Measurements from ENCODE around the gene PDCD2L.
"Not testable (repeated sequence)": the region's sequence is repeated elsewhere in the genome, so short reads cannot be mapped to it uniquely, and the experiment has no call there.

PDCD2L gene

GRCh38 chr19:34387446-34387810 is 16.8 kb upstream of the PDCD2L start:
- no peak for TF ChIP-seq CTCF (IDR thresholded peaks at IDR 0.05; ENCODE audit: poor library complexity, severe bottlenecking)
- no peak for ATAC-seq (ENCODE audit: low read depth)
- Histone ChIP-seq H3K27ac (ENCODE audit: poor library complexity, severe bottlenecking) (no peak overlapping the region), H3K4me1 (ENCODE audit: insufficient read depth, poor library complexity, severe bottlenecking) (no peaks in the 10 kb centered on the region), H3K9me3 (ENCODE audit: severe bottlenecking) (no peaks in the 10 kb centered on the region), H3K36me3 (ENCODE audit: low read depth) (peaks cover 89% of the 10 kb centered on the region), H3K4me3 (ENCODE audit: severe bottlenecking) (no peak overlapping the region), H3K27me3 (ENCODE audit: insufficient read depth, poor library complexity, severe bottlenecking) (no peaks in the 10 kb centered on the region)
- DNase-seq (ENCODE audit: low spot score): no peak

- ATAC-seq (ENCODE audit: low read depth); DNase-seq (ENCODE audit: low spot score); H3K27ac ChIP-seq (ENCODE audit: poor library complexity, severe bottlenecking); H3K4me1 ChIP-seq (ENCODE audit: insufficient read depth, poor library complexity, severe bottlenecking); H3K4me3 ChIP-seq (ENCODE audit: severe bottlenecking); H3K9me3 ChIP-seq (ENCODE audit: severe bottlenecking); H3K27me3 ChIP-seq (ENCODE audit: insufficient read depth, poor library complexity, severe bottlenecking): not testable (repeated sequence)
- peaks cover 84% of the 10 kb centered on the region for H3K36me3 ChIP-seq (ENCODE audit: low read depth)
These were observed 15.5 kb upstream of the PDCD2L start for GRCh38 chr19:34388745-34389144.

DNA sequence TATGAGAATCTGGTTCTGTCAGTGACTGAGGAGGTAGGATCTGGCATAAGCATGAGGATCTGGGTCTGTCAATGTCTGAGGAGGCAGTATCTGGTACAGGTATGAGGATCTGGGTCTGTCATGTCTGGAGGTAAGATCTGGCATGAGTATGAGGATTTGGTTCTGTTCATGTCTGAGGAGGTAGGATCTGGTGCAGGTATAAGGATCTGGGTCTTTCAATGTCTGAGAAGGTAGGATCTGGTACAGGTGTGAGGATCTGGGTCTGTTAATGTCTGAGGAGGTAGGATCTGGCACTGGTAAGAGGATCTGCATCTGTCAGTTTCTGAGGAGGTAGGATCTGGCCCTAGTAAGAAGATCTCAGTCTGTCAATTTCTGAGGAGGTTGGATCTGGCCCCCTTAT is 12.4 kb upstream of the PDCD2L start:
- H3K27ac ChIP-seq (ENCODE audit: poor library complexity, severe bottlenecking): no peak overlapping the region
- DNase-seq (ENCODE audit: low spot score): no peak
- no peak for ATAC-seq (ENCODE audit: low read depth)
- TF ChIP-seq CTCF (IDR thresholded peaks at IDR 0.05; ENCODE audit: poor library complexity, severe bottlenecking): no peak
- H3K4me3 ChIP-seq (ENCODE audit: severe bottlenecking): no peak overlapping the region
- no peaks in the 10 kb centered on the region for H3K4me1 ChIP-seq (ENCODE audit: insufficient read depth, poor library complexity, severe bottlenecking)
- peaks cover 77% of the 10 kb centered on the region for H3K36me3 ChIP-seq (ENCODE audit: low read depth)
- no peaks in the 10 kb centered on the region for H3K27me3 ChIP-seq (ENCODE audit: insufficient read depth, poor library complexity, severe bottlenecking)
- H3K9me3 ChIP-seq (ENCODE audit: severe bottlenecking): no peaks in the 10 kb centered on the region

DNA sequence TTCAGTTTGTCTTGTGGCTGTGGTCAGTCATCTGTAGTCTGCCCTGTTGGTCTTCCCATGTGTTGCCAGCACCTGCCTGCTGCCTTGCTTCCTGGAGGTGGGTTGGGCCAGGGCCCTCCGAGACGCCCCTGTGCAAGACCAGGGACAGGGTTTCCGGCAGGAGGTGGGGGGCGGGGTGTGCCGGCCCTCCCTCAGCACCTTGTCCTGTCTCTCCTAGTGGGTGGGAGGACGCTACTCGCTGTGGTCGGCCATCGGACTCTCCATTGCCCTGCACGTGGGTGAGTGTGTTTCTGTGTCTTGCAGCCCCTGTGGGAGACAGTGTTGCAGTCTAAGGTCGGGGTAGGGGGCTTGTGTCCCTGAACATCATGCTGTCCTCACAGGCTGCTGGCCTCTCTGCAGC is 11.2 kb upstream of the PDCD2L start:
- H3K4me3 ChIP-seq (ENCODE audit: severe bottlenecking): no peak overlapping the region
- H3K36me3 ChIP-seq (ENCODE audit: low read depth): peaks cover 77% of the 10 kb centered on the region

GRCh38 chr19:34393629-34394028 is 10.6 kb upstream of the PDCD2L start:
- Histone ChIP-seq H3K27me3 (ENCODE audit: insufficient read depth, poor library complexity, severe bottlenecking) (no peaks in the 10 kb centered on the region), H3K4me3 (ENCODE audit: severe bottlenecking) (no peak overlapping the region), H3K9me3 (ENCODE audit: severe bottlenecking) (no peaks in the 10 kb centered on the region), H3K27ac (ENCODE audit: poor library complexity, severe bottlenecking) (no peak overlapping the region), H3K4me1 (ENCODE audit: insufficient read depth, poor library complexity, severe bottlenecking) (no peaks in the 10 kb centered on the region), H3K36me3 (ENCODE audit: low read depth) (peaks cover 75% of the 10 kb centered on the region)
- DNase-seq (ENCODE audit: low spot score): no peak
- no peak for TF ChIP-seq CTCF (IDR thresholded peaks at IDR 0.05; ENCODE audit: poor library complexity, severe bottlenecking)
- ATAC-seq (ENCODE audit: low read depth): no peak

More for the DNA sequence above, 11.2 kb upstream of the PDCD2L start:
- ATAC-seq (ENCODE audit: low read depth): no peak
- Histone ChIP-seq H3K9me3 (ENCODE audit: severe bottlenecking) (no peaks in the 10 kb centered on the region), H3K27ac (ENCODE audit: poor library complexity, severe bottlenecking) (no peak overlapping the region), H3K4me1 (ENCODE audit: insufficient read depth, poor library complexity, severe bottlenecking) (no peaks in the 10 kb centered on the region), H3K27me3 (ENCODE audit: insufficient read depth, poor library complexity, severe bottlenecking) (no peaks in the 10 kb centered on the region)
- no peak for TF ChIP-seq CTCF (IDR thresholded peaks at IDR 0.05; ENCODE audit: poor library complexity, severe bottlenecking)
- DNase-seq (ENCODE audit: low spot score): no peak
